Endothelial cell of umbilical vein (primary cell): ENCODE results near the gene COL20A1.

ENCODE experiments used
- CTCF ChIP-seq, 2 donors: IDR thresholded peaks; 1 replicate in 1 of 2; 2 replicates in 1 of 2; pipeline ENCODE4 v1.5.1; 2011; ENCODE audit warnings: low read length in 2 of 2, mild to moderate bottlenecking in 2 of 2, moderate library complexity in 2 of 2, control low read depth in 1 of 2, inconsistent platforms in 1 of 2, low read depth in 1 of 2; ENCODE audit not compliant: insufficient read depth in 1 of 2; ENCODE audit errors: extremely low read depth in 1 of 2
- EZH2 ChIP-seq: IDR thresholded peaks from 2 replicates; pipeline ENCODE4 v1.6.1; 2012; ENCODE audit warnings: borderline replicate concordance, low read depth, mild to moderate bottlenecking, moderate library complexity, low read length, inconsistent platforms; ENCODE audit not compliant: severe bottlenecking
- JUN ChIP-seq: IDR thresholded peaks from 2 replicates; pipeline ENCODE4 v1.6.1; 2011; ENCODE audit warnings: borderline replicate concordance, low read depth; ENCODE audit not compliant: insufficient read length, insufficient read depth
- MYC ChIP-seq: IDR thresholded peaks from one replicate; pipeline ENCODE4 v1.6.1; 2011; ENCODE audit warnings: mild to moderate bottlenecking, low read depth, low read length
- POLR2A ChIP-seq: IDR thresholded peaks from 2 replicates; pipeline ENCODE4 v1.6.1; 2012; ENCODE audit warnings: low read depth, mild to moderate bottlenecking, control low read depth, low read length
- POLR2AphosphoS5 ChIP-seq: IDR thresholded peaks from 2 replicates; pipeline ENCODE4 v1.6.1; 2012; ENCODE audit warnings: low read depth, mild to moderate bottlenecking, control low read depth, low read length, moderate library complexity; ENCODE audit not compliant: insufficient read depth

- no peak for TF ChIP-seq POLR2AphosphoS5
- TF ChIP-seq POLR2A = no peak
- no peak for TF ChIP-seq CTCF (IDR thresholded peaks at IDR 0.05; ENCODE audit: extremely low read depth in 1 of 2, insufficient read depth in 1 of 2, low read depth in 1 of 2, low read length in 2 of 2)
- no peak for TF ChIP-seq EZH2
- TF ChIP-seq MYC = no peak
- no peak for TF ChIP-seq JUN
Observed at GRCh38 chr20:63252284-63252711, 40.7 kb upstream of the COL20A1 start.
